CD14-positive monocyte (primary cell): ENCODE measurements around the gene PHF12. TPM values are rescaled to one million over a fixed set of nuclear protein-coding genes. Genes with fewer than 3 reads are reported as not detected.

Source experiments
- DNase-seq, 3 donors: peaks; one replicate each; pipeline ENCODE4 v3.0.0-alpha.2; 2011 to 2022
- H2AFZ ChIP-seq: 2 replicates; pipeline ENCODE4 v1.6.0; 2012; ENCODE audit warnings: mild to moderate bottlenecking, low read depth, low read length, inconsistent platforms; ENCODE audit not compliant: insufficient read depth, poor library complexity, severe bottlenecking
- H3K27ac ChIP-seq, 2 donors: 1 replicate in 1 of 2; 2 replicates in 1 of 2; pipeline ENCODE4 v1.5.1; 2012 to 2013; ENCODE audit warnings: low read length in 2 of 2, control low read depth in 1 of 2, inconsistent platforms in 1 of 2, low read depth in 1 of 2, mild to moderate bottlenecking in 1 of 2
- H3K27me3 ChIP-seq, 2 donors: one replicate each; pipeline versions ENCODE4 v1.6.0 to v1.6.1; 2011 to 2013; ENCODE audit warnings: low read length in 2 of 2; ENCODE audit not compliant: control insufficient read depth in 2 of 2, insufficient read depth in 2 of 2
- H3K36me3 ChIP-seq, 2 donors: replicated peaks in 1 of 2; 1 replicate in 1 of 2; 2 replicates in 1 of 2; pipeline versions ENCODE4 v1.5.1 to v1.6.1; 2012 to 2013; ENCODE audit warnings: low read length in 2 of 2, control low read depth in 1 of 2, inconsistent platforms in 1 of 2, mild to moderate bottlenecking in 1 of 2; ENCODE audit not compliant: insufficient read depth in 2 of 2, control insufficient read depth in 1 of 2
- H3K4me1 ChIP-seq, 2 donors: 1 replicate in 1 of 2; 2 replicates in 1 of 2; pipeline versions ENCODE4 v1.5.1 to v1.6.1; 2012 to 2013; ENCODE audit warnings: low read length in 2 of 2, control low read depth in 1 of 2, inconsistent platforms in 1 of 2, mild to moderate bottlenecking in 1 of 2, moderate library complexity in 1 of 2; ENCODE audit not compliant: insufficient read depth in 2 of 2, control insufficient read depth in 1 of 2
- H3K4me2 ChIP-seq: replicated peaks from 2 replicates; pipeline ENCODE3; 2012; ENCODE audit warnings: low read length, moderate library complexity, mild to moderate bottlenecking; ENCODE audit not compliant: poor library complexity, severe bottlenecking; ENCODE audit errors: extremely low read depth
- H3K4me3 ChIP-seq, 3 experiments: fragments of 200-600 bp in 1 of 3; sonication (generic) in 1 of 3; replicated peaks in 1 of 3; 1 replicate in 2 of 3; 2 replicates in 1 of 3; pipeline ENCODE4 v1.5.1; 2011 to 2013; ENCODE audit warnings: low read length in 3 of 3, mild to moderate bottlenecking in 3 of 3, control low read depth in 2 of 3, low read depth in 2 of 3, inconsistent platforms in 1 of 3, moderate library complexity in 1 of 3
- H3K79me2 ChIP-seq: 2 replicates; pipeline ENCODE4 v1.6.0; 2012; ENCODE audit warnings: mild to moderate bottlenecking, control low read depth, inconsistent platforms, low read length, moderate library complexity; ENCODE audit not compliant: insufficient read depth
- H3K9ac ChIP-seq: 2 replicates; pipeline ENCODE4 v1.6.0; 2017; ENCODE audit warnings: low read length, mild to moderate bottlenecking; ENCODE audit not compliant: insufficient read depth, poor library complexity, severe bottlenecking
- H3K9me3 ChIP-seq, 2 donors: replicated peaks in 1 of 2; 1 replicate in 1 of 2; 2 replicates in 1 of 2; pipeline versions ENCODE4 v1.5.1 to v1.6.1; 2012 to 2013; ENCODE audit warnings: low read length in 2 of 2, control low read depth in 1 of 2; ENCODE audit not compliant: control insufficient read depth in 1 of 2, insufficient read depth in 1 of 2
- H4K20me1 ChIP-seq: 2 replicates; pipeline ENCODE4 v1.6.0; 2012; ENCODE audit warnings: mild to moderate bottlenecking, low read length, control low read depth, moderate library complexity; ENCODE audit not compliant: insufficient read depth
- H3K27ac Mint-ChIP-seq, 7 donors: one replicate each; pipeline ENCODE4 v1.8.0; 2020; ENCODE audit warnings: mild to moderate bottlenecking in 7 of 7, mixed read lengths in 7 of 7, moderate library complexity in 6 of 7, inconsistent platforms in 2 of 7
- H3K27me3 Mint-ChIP-seq, 3 donors: one replicate each; pipeline ENCODE4 v1.8.0; 2021 to 2022; ENCODE audit warnings: low read depth in 3 of 3, mild to moderate bottlenecking in 3 of 3, mixed read lengths in 3 of 3, moderate library complexity in 3 of 3, inconsistent platforms in 1 of 3
- H3K36me3 Mint-ChIP-seq, 2 donors: one replicate each; pipeline ENCODE4 v1.8.0; 2020; ENCODE audit warnings: mixed read lengths in 2 of 2, inconsistent platforms in 1 of 2, mild to moderate bottlenecking in 1 of 2
- H3K4me1 Mint-ChIP-seq: one replicate; pipeline ENCODE4 v1.8.0; 2020; ENCODE audit warnings: mild to moderate bottlenecking, mixed read lengths
- H3K4me3 Mint-ChIP-seq, 2 donors: one replicate each; pipeline ENCODE4 v1.8.0; 2020; ENCODE audit warnings: mild to moderate bottlenecking in 2 of 2, mixed read lengths in 2 of 2, moderate library complexity in 1 of 2
- H3K9me3 Mint-ChIP-seq, 7 donors: one replicate each; pipeline ENCODE4 v1.8.0; 2020 to 2022; ENCODE audit warnings: mixed read lengths in 7 of 7, mild to moderate bottlenecking in 6 of 7, moderate library complexity in 6 of 7, inconsistent platforms in 2 of 7
- WGBS: methylation state at CpG from one replicate; pipeline ENCODE4 v1.1.5; 2013; ENCODE audit warnings: missing lambda C conversion rate; ENCODE audit not compliant: insufficient coverage; 5-methylcytosine and 5-hydroxymethylcytosine counted together
- intact Hi-C, 2 donors: fragments of 100-400 bp; cut with micrococcal nuclease; formaldehyde crosslinking; loops; one replicate each; pipeline versions ENCODE4 v1.15.0 to v1.15.1; 2023
- polyA plus RNA-seq, 3 donors: library from polyadenylated mRNA; depleted of rRNA in 1 of 3; unstranded in 2 of 3; stranded (reverse) in 1 of 3; fragments of 300-500 nt in 2 of 3; fragments of >200 nt in 1 of 3; fragmentation: Illumina TruSeq in 2 of 3; gene quantifications; 1 replicate in 2 of 3; 2 replicates in 1 of 3; pipeline ENCODE4 v1.2.3, GENCODE V29; 2012 to 2021
- TF ChIP-seq, protein P1 (sequence below): fragments of 200-600 bp; IDR thresholded peaks from one replicate; pipeline ENCODE4 v1.8.0; 2022; ENCODE audit warnings: antibody characterized with exemption, mild to moderate bottlenecking

PHF12 gene
- polyA plus RNA-seq, 3 donors, result 1.4 to 62.5 (median 2.5) TPM

DNA sequence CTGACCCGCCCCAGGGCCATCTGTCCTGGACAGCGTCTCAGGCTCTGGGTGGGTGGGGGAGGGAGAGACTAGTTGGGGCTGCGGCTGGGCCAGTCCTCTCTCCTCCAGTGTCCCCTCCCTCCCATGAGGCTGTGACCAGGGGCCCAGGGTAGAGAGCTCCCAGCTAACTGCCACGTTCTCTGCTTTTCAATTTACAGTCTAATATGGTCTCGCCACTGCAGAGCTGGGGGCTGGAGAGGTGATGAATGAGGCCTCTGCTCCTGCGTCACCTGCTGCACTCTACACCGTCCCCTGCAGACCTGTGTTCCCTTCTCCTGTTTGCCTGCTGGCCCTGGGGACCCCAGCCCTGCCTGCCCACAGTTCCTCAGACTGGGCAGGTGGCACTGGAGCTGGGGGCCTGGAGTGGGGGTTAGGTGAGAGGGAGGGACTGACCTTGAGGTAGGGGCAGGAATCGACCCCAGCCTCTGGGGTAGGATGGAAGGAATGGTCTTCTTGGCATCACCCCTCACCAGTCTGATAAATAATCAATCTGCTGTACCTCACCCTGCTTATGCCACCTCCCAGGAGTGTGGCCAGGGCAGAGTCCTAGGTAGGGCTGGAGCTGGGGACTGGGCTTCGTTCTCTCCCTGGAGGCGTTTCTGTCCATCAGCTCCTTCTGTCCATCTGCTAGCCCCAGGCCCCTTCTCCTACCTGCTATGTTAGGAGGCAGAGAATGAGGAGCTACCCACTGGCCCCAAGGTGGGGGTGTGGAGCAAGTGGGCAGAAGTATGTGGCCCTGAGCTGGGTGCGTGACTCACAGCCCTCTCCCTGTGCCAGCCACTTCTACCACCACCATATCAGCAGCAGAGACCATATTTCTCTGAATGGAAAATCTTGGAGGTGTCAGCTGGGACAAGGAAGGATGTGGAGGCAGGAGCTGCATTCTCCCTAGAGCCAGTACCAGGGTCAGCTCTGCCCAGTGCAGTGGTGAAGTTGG lies 41.6 kb upstream of the PHF12 start:
- Mint-ChIP-seq H3K4me3 (no peak overlapping the region), H3K27ac (peak overlapping the region in 2 of 7 donors; percentile 19 to 40), H3K4me1 (peaks cover 4% of the 10 kb centered on the region), H3K27me3 (peaks cover 7 to 20% (median 10%) of the 10 kb centered on the region in 3 donors), H3K9me3 (peaks cover 0 to 3% (median 0%) of the 10 kb centered on the region in 7 donors), H3K36me3 (no peaks in the 10 kb centered on the region)
- intact Hi-C loops, result no loop called here
- H3K4me2 ChIP-seq, result no peak overlapping the region
- DNase-seq, result peak in 2 of 3 donors; percentile 29 to 53
- H3K9me3 ChIP-seq, result no peaks in the 10 kb centered on the region
- TF ChIP-seq, protein P1, sequence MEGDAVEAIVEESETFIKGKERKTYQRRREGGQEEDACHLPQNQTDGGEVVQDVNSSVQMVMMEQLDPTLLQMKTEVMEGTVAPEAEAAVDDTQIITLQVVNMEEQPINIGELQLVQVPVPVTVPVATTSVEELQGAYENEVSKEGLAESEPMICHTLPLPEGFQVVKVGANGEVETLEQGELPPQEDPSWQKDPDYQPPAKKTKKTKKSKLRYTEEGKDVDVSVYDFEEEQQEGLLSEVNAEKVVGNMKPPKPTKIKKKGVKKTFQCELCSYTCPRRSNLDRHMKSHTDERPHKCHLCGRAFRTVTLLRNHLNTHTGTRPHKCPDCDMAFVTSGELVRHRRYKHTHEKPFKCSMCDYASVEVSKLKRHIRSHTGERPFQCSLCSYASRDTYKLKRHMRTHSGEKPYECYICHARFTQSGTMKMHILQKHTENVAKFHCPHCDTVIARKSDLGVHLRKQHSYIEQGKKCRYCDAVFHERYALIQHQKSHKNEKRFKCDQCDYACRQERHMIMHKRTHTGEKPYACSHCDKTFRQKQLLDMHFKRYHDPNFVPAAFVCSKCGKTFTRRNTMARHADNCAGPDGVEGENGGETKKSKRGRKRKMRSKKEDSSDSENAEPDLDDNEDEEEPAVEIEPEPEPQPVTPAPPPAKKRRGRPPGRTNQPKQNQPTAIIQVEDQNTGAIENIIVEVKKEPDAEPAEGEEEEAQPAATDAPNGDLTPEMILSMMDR, result peak; percentile 19
- H3K4me1 ChIP-seq, result no peaks in the 10 kb centered on the region
- H3K36me3 ChIP-seq, result no peaks in the 10 kb centered on the region
- no peak overlapping the region for H3K4me3 ChIP-seq
- no peak overlapping the region for H2AFZ ChIP-seq
- WGBS, result 80% methylated on average over 1 of the region's 11 CpGs
- H3K27me3 ChIP-seq, result no peaks in the 10 kb centered on the region
- no peak overlapping the region for H3K9ac ChIP-seq
- no peak overlapping the region for H3K27ac ChIP-seq
- no peaks in the 10 kb centered on the region for H4K20me1 ChIP-seq
- H3K79me2 ChIP-seq, result no peaks in the 10 kb centered on the region

DNA sequence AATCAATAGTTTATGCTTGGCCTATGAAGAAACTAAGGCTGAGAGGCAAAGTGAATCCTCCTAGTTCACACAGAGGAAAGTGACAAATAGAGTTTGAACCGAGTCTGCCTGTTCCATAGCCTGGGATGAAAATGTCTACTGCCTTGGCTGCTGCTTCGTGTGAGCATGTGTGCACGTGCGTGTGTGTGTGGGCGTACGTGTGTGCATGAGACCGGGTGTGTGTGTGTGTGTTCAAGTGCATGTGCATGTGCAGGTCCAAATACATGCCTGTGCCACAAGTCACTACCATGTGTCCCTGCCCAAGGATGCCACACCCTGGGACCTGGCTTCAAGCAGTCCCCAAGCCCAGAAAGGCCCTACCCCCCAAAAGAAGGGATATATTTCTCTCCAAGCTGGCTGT lies 40.9 kb upstream of the PHF12 start:
- Mint-ChIP-seq H3K36me3 (no peaks in the 10 kb centered on the region), H3K27me3 (peaks cover 6 to 16% (median 9%) of the 10 kb centered on the region in 3 donors), H3K9me3 (peaks cover 0 to 3% (median 0%) of the 10 kb centered on the region in 7 donors), H3K27ac (peak overlapping the region in 1 of 7 donors; percentile 55), H3K4me3 (peak overlapping the region in 1 of 2 donors; percentile 35), H3K4me1 (peaks cover 4% of the 10 kb centered on the region)
- Histone ChIP-seq H3K27me3 (no peaks in the 10 kb centered on the region), H3K27ac (no peak overlapping the region), H2AFZ (no peak overlapping the region), H3K4me1 (no peaks in the 10 kb centered on the region), H4K20me1 (no peaks in the 10 kb centered on the region), H3K9me3 (no peaks in the 10 kb centered on the region), H3K9ac (no peak overlapping the region), H3K36me3 (no peaks in the 10 kb centered on the region), H3K4me2 (no peak overlapping the region), H3K79me2 (no peaks in the 10 kb centered on the region), H3K4me3 (no peak overlapping the region)
- TF ChIP-seq, protein P1, result no peak
- no peak for DNase-seq
- intact Hi-C loops, result no loop called here
- 80% methylated on average over 7 of the region's 7 CpGs for WGBS
